ENCODE results near the gene RHOH.
"Not testable (repeated sequence)": the region's sequence is repeated elsewhere in the genome, so short reads cannot be mapped to it uniquely, and the experiment has no call there.

GRCh38 chr4:40295030-40295429, 98.2 kb downstream of the RHOH start:
- TF ChIP-seq PHF8 (IDR thresholded peaks at IDR 0.05; ENCODE audit: borderline replicate concordance, low read depth); CTCF (IDR thresholded peaks at IDR 0.05): not testable (repeated sequence)

Measured in A549 (cell line).